ENCODE data around the gene EFR3B.
A peak's percentile ranks its signal among the peaks of the same experiment; 100 is the strongest.
"Not testable (repeated sequence)": the region's sequence is repeated elsewhere in the genome, so short reads cannot be mapped to it uniquely, and the experiment has no call there.

The EFR3B gene

DNA sequence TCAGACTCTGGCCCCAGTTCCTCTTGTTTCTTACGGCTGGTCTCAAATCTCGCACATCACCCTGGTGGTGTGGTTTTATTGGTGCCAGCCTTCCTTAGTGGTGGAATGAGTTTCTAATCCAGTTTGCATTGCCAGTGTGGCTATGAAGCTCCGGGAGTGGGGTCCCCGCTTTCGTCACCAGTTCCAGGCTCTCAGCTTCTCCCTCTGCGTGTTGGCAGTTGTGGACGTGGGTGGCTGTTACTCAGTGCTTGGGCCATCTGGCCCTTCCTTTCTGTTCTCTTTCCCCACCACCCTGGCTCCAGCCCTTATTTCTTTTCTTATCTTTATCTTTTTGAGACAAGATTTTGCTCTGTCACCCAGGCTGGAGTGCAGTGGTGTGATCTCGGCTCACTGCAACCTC is 30.1 kb downstream of the EFR3B start:
- no peak for DNase-seq (ENCODE audit: low read depth in 2 of 2)

DNA sequence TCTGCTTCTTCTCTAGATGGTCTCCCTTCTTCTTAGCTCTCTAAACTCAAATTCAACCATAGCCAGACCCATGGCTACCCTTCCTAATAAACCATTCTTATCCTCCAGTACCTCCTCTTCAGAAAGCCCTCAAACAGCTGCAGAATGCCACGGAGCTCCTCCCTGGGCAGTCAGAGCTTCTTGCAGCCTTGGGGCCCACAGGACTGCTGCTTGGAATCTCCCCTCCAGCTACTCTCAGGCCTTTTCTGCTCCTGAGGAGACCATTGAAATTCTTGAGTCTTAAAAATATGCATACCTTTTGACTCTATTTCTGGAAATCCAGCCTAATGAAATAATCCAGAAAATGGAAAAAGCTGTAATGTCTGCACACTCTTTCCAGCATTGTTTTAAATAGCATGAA is 30.7 kb downstream of the EFR3B start:
- no peak for DNase-seq (ENCODE audit: low read depth in 2 of 2)

GRCh38 chr2:25073025-25073424 is 31.1 kb downstream of the EFR3B start:
- DNase-seq (ENCODE audit: low read depth in 2 of 2), result no peak

DNA sequence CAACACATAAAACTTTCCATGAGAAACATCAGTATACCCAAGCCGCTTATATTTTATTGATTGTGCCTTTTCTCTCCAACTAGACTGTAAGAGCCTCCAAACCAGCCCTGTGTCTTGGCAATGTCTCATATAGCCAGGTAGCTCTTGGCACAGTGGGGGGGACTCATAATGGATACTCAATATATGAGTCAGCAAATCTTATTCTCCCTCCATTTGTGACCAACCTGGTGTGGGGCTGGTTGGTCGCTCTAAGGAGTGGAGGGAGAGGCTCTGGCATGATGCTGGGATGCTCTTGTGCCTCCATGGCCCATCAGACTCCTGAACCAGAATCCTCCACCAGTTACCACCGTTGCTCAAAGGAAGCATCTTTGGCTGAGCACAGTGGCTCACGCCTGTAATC is 32.0 kb downstream of the EFR3B start:
- DNase-seq (ENCODE audit: low read depth in 2 of 2), result no peak

- no peak for DNase-seq (ENCODE audit: low read depth in 2 of 2)
Measured at GRCh38 chr2:25074826-25075225, 33.0 kb downstream of the EFR3B start.

- DNase-seq (ENCODE audit: low read depth in 2 of 2), result no peak
Measured at GRCh38 chr2:25076749-25077148, 34.9 kb downstream of the EFR3B start.

GRCh38 chr2:25077789-25078169 is 35.9 kb downstream of the EFR3B start:
- no peak for DNase-seq (ENCODE audit: low read depth in 2 of 2)

- DNase-seq (ENCODE audit: low read depth in 2 of 2), result peak in 1 of 2 experiments; percentile 10
Measured at GRCh38 chr2:25078170-25079049, 36.5 kb downstream of the EFR3B start.

- DNase-seq (ENCODE audit: low read depth in 2 of 2), result no peak
Measured at GRCh38 chr2:25079050-25079635, 37.3 kb downstream of the EFR3B start.

GRCh38 chr2:25081237-25081790 is 39.4 kb downstream of the EFR3B start:
- no peak for DNase-seq (ENCODE audit: low read depth in 2 of 2)

DNA sequence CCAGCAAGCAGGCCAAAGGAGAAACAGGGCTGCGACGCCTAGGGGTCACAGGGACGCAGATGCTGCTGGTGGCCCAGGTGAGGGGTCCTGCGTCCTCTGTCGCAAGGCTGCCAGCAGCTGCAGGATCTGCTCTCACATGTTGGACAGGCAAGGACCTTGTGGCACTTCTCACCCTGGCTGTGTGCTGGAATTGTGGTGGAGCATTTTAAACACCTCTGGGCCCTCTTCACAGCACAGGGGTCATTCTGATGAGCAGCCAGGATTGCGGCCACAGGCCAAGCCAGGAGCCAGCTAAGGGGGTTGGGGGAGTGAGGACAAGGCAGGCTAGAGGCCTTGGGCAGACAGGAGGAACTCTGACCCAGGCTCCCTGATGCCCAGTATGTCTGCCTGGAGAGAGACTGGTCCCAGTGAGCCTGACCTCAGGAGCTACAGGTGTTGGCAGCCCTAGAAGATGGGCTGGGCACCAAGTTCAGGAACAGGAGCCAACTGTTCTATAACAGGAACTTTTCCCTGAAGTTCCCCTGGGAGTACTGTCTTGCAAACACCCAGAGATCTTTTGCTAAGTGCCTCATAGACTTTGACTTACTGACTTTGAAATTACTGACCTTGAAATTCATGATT is 40.2 kb downstream of the EFR3B start:
- DNase-seq (ENCODE audit: low read depth in 2 of 2), result no peak

DNA sequence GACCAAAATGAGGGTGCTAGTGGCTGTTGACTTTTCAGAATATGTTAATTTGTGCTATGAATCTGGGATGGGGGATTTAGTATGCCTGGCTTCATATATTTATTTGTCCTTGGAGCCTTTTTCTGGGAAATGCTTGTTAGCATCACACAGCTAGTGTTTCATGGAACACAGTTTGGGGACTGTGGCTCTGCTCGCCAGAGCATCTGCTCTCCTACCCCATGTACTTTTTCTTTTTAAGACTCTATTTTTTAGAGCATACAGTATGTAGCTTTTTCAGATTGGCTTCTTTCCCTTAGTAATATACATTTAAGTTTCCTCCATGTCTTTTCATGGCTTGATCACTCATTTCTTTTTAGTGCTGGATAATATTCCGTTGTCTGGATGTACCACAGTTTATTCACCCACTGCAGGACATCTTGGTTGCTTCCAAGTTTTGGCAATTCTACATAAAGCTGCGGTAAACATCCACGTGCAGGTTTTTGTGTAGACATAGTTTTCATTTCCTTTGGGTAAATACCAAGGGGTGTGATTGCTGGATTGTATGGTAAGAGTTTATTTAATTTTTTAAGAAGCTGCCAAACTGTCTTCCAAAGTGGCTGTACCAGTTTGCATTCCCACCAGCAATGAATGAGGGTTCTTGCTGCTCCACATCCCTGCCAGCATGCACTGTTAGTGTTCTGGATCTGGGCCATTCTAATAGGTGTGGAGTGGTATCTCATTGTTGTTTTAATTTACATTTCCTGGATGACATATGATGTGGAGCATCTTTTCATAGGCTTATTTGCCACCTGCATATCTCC is 44.1 kb downstream of the EFR3B start:
- DNase-seq (ENCODE audit: low read depth in 2 of 2), result no peak

DNA sequence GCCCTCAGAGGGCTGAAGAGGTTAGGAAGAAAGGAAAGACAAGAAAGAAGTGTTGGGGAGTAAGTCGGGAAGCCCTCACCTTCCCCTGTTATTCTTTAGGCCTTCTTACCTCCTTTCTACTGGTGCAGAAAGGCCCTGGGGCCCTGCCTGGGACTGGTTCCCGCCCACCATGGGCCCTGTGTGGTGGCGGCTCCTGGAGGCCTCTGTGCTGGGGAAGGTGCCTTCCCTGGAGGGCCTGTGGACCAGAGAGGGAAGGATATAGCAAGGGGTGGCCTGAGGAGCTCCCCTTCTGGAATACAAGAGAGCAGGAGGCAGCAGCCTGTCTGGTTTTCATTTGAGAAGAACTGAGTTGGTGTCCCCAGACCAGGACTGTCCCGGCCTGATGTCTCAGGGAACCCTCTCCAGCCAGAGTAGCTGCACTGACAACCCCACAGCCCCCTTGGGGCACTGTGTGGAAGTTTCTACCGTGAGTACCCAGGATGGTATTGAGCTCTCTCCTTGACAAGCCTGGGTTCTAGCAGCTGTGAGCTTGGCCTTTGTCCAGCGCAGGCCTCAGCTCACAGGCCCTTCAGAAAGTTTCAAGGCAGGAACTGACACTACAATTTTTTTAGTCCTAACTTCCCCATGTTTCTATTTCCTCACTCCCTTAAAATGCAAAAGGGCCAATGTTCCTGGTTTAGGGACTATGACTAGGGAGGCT is 47.1 kb downstream of the EFR3B start:
- no peak for DNase-seq (ENCODE audit: low read depth in 2 of 2)

DNA sequence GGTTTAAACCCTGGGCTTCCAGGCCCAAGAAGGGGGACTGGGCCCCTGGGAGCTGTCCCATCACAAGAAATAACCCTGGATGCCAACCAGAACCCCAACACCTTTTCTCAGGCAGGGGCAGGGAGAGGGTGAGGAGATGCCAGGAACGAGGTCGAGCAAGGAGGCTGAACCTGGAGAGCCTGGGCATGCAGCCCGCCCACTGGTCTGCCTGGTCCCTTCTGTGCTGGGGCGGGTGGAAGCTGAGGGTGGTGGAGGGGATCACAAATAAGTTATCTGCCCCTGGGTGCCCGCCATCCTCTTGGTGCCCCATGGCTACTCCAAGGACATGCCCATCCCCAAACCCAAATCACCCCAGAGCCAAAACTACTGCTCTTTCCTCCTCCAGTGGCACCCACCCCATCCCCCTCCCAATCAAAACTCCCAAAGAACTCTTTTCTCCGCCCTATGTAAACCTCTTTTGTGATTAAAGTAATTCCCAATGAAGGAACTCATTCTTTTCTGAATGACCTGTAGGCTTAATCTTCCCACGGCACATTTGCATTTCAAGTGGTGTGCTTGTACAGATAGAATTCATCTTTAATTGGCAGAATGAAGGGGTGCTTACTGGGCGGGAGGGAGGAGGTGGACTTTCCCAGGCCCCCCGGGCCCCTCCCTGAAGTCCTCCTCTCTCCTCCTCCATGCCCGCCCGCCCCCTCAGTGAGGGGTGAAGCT is 47.9 kb downstream of the EFR3B start:
- no peak for DNase-seq (ENCODE audit: low read depth in 2 of 2)

DNA sequence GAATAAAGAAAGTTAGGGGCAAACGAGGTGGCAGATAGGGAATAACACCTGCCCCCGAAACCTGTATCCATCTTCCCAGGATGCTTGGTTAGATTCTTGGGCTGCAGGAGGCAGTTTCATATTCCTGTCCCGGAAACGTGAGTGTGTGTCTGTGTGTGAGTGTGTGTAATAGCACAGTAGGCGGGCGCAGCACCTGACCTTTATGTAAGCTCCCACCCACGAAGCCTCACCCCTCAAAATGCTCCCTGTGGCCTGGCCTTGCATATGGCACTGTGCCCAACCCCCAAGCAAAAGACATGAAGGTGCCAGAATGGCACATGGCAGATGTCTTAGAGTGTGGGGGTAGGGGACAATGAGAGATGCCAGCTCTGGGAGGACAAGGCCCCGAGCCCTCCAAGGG is 48.9 kb downstream of the EFR3B start:
- DNase-seq (ENCODE audit: low read depth in 2 of 2), result no peak

- DNase-seq (ENCODE audit: low read depth in 2 of 2), result no peak
Measured at GRCh38 chr2:25091265-25091664, 49.4 kb downstream of the EFR3B start.

DNA sequence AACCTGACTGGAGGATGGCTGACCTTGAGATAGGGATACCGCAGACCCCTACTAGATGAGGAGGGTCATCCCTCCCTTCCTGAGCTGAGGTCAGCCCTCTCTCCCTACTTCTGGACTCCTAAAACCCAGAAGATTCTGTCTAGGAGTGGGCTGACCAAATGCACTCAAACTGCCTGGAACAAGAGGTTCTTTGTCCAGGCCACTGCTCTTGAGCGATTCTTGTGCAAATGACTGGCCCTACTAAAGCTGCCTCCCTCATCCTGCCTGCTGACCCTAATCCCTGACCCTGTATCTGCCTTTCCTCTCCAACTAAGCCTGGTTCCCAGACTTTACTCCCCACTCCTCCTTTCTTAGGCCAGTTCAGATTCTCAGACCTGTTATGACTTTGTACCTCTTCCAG is 56.2 kb downstream of the EFR3B start:
- DNase-seq (ENCODE audit: low read depth in 2 of 2), result no peak

GRCh38 chr2:25098670-25099486 is 57.0 kb downstream of the EFR3B start:
- DNase-seq (ENCODE audit: low read depth in 2 of 2), result no peak

DNA sequence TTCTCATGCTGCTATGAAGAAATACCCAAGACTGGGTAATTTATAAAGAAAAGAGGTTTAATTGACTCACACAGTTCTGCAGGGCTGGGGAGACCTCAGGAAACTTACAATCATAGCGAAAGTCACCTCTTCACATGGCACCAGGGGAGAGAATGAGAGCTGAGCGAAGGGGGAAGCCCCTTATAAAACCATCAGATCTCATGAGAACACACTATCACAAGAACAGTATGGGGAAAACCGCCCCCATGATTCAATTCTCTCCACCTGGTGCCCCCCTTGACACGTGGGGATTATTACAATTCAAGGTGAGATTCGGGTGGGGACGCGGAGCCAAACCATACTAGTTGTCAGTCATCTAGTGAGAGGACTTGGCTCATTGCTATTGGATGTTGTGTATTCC is 60.5 kb downstream of the EFR3B start:
- not testable (repeated sequence) for DNase-seq (ENCODE audit: low read depth in 2 of 2)
